SK-N-SH (cell line): ENCODE data around the gene MRGPRE.

Source experiments
- ELF1 ChIP-seq: IDR thresholded peaks from 2 replicates; pipeline ENCODE4 v1.4.0; 2012
- EP300 ChIP-seq, 2 experiments: IDR thresholded peaks; 2 replicates each; pipeline versions ENCODE4 v1.4.0 to v1.6.1; 2012; ENCODE audit warnings: borderline replicate concordance in 1 of 2, low read depth in 1 of 2, low read length in 1 of 2
- EZH2phosphoT487 ChIP-seq: fragments of 200-600 bp; sonication (generic); IDR thresholded peaks from 2 replicates; pipeline ENCODE4 v1.6.1; 2017; ENCODE audit warnings: low read depth, mixed run types, mild to moderate bottlenecking, antibody characterized with exemption, moderate library complexity, borderline replicate concordance
- FOXM1 ChIP-seq: IDR thresholded peaks from 2 replicates; pipeline ENCODE4 v1.4.0; 2012; ENCODE audit warnings: low read depth, mild to moderate bottlenecking
- MXI1 ChIP-seq: IDR thresholded peaks from 2 replicates; pipeline ENCODE4 v1.6.1; 2012; ENCODE audit warnings: mild to moderate bottlenecking, low read depth, low read length, improper control_type of control experiment
- POLR2AphosphoS5 ChIP-seq: IDR thresholded peaks from 2 replicates; pipeline ENCODE4 v1.6.1; 2012; ENCODE audit warnings: low read depth, low read length
- TF ChIP-seq, protein P1 (sequence below): fragments of 200-600 bp; sonication (generic); IDR thresholded peaks from 2 replicates; pipeline ENCODE4 v1.6.1; 2017; ENCODE audit warnings: antibody characterized with exemption, mild to moderate bottlenecking, moderate library complexity
- TF ChIP-seq, protein P2 (sequence below): IDR thresholded peaks from 2 replicates; pipeline ENCODE4 v1.4.0; 2012; ENCODE audit warnings: low read depth
- TF ChIP-seq, protein P3 (sequence below): fragments of 150-350 bp; IDR thresholded peaks from 2 replicates; pipeline ENCODE4 v1.6.1; 2016; ENCODE audit warnings: mild to moderate bottlenecking, low read depth, low read length
- TF ChIP-seq, protein P4 (sequence below): fragments of 150-350 bp; IDR thresholded peaks from 2 replicates; pipeline ENCODE4 v1.6.1; 2017; ENCODE audit warnings: antibody characterized with exemption, low read length, low read depth, borderline replicate concordance
- TF ChIP-seq, protein P5 (sequence below): IDR thresholded peaks from 2 replicates; pipeline ENCODE4 v1.4.0; 2012; ENCODE audit warnings: low read depth, borderline replicate concordance

DNA sequence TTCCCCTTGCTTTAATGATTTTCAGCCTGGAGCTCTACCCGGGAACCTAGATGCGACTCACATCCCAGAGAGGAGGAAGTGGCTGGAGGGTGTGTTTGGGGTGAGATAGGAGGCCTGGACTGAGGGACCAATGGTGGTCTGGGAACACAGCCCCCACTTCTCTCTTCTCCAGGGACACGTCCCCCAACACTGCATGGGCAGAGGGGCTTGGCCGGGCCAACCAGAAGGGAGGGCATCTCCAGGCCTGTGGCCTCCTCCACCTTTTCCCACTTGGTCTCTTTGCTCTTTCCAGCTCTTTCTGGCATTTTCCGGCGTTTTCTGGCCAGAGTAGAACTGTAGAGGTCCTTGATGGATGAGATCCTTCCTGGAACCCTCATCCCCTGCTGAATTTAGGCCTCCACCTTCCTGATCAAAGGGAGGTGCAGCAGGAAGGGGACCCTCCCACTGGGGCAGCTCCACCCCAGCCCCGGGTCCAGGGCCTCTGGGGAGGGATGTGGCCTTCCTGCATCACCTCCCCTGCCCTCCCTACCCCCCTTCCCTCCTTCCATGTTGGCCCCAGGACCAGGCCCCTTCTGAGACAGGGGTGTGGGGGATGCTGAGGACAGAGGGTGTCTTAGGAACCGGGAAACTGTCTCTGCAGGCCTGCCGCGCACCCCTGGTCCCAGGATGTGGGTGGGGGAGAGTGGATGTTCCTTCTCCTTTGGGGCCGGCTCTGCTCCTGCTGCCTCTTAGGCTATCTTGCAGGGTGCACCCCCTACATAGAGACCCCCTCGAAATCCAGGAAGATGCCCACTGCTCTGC is 38.0 kb downstream of the MRGPRE start:
- TF ChIP-seq EP300 (IDR thresholded peaks at IDR 0.05; ENCODE audit: borderline replicate concordance in 1 of 2, low read depth in 1 of 2, low read length in 1 of 2) = no peak
- TF ChIP-seq, protein P1, sequence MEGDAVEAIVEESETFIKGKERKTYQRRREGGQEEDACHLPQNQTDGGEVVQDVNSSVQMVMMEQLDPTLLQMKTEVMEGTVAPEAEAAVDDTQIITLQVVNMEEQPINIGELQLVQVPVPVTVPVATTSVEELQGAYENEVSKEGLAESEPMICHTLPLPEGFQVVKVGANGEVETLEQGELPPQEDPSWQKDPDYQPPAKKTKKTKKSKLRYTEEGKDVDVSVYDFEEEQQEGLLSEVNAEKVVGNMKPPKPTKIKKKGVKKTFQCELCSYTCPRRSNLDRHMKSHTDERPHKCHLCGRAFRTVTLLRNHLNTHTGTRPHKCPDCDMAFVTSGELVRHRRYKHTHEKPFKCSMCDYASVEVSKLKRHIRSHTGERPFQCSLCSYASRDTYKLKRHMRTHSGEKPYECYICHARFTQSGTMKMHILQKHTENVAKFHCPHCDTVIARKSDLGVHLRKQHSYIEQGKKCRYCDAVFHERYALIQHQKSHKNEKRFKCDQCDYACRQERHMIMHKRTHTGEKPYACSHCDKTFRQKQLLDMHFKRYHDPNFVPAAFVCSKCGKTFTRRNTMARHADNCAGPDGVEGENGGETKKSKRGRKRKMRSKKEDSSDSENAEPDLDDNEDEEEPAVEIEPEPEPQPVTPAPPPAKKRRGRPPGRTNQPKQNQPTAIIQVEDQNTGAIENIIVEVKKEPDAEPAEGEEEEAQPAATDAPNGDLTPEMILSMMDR = no peak
- TF ChIP-seq ELF1 = no peak
- TF ChIP-seq, protein P2, sequence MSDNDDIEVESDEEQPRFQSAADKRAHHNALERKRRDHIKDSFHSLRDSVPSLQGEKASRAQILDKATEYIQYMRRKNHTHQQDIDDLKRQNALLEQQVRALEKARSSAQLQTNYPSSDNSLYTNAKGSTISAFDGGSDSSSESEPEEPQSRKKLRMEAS = no peak
- no peak for TF ChIP-seq MXI1
- TF ChIP-seq, protein P3, sequence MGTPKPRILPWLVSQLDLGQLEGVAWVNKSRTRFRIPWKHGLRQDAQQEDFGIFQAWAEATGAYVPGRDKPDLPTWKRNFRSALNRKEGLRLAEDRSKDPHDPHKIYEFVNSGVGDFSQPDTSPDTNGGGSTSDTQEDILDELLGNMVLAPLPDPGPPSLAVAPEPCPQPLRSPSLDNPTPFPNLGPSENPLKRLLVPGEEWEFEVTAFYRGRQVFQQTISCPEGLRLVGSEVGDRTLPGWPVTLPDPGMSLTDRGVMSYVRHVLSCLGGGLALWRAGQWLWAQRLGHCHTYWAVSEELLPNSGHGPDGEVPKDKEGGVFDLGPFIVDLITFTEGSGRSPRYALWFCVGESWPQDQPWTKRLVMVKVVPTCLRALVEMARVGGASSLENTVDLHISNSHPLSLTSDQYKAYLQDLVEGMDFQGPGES = no peak
- TF ChIP-seq, protein P4, sequence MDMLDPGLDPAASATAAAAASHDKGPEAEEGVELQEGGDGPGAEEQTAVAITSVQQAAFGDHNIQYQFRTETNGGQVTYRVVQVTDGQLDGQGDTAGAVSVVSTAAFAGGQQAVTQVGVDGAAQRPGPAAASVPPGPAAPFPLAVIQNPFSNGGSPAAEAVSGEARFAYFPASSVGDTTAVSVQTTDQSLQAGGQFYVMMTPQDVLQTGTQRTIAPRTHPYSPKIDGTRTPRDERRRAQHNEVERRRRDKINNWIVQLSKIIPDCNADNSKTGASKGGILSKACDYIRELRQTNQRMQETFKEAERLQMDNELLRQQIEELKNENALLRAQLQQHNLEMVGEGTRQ = no peak
- TF ChIP-seq POLR2AphosphoS5 = no peak
- no peak for TF ChIP-seq FOXM1
- TF ChIP-seq EZH2phosphoT487 = no peak
- TF ChIP-seq, protein P5, sequence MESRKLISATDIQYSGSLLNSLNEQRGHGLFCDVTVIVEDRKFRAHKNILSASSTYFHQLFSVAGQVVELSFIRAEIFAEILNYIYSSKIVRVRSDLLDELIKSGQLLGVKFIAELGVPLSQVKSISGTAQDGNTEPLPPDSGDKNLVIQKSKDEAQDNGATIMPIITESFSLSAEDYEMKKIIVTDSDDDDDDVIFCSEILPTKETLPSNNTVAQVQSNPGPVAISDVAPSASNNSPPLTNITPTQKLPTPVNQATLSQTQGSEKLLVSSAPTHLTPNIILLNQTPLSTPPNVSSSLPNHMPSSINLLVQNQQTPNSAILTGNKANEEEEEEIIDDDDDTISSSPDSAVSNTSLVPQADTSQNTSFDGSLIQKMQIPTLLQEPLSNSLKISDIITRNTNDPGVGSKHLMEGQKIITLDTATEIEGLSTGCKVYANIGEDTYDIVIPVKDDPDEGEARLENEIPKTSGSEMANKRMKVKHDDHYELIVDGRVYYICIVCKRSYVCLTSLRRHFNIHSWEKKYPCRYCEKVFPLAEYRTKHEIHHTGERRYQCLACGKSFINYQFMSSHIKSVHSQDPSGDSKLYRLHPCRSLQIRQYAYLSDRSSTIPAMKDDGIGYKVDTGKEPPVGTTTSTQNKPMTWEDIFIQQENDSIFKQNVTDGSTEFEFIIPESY = no peak
